Tibial artery (tissue), 4 donors: Measurements from ENCODE around the gene EOLA1.
"Not testable (repeated sequence)": the region's sequence is repeated elsewhere in the genome, so short reads cannot be mapped to it uniquely, and the experiment has no call there.

ENCODE experiments used
- DNase-seq, 2 donors: peaks; one replicate each; pipeline ENCODE4 v3.0.0-alpha.2; 2019
- H3K27ac ChIP-seq, 2 donors: fragments of 200-600 bp; sonication (generic) in 1 of 2; 1 replicate in 1 of 2; 2 replicates in 1 of 2; pipeline ENCODE4 v1.5.1; 2018 to 2019; ENCODE audit warnings: mild to moderate bottlenecking in 1 of 2
- H3K27me3 ChIP-seq, 2 donors: fragments of 200-600 bp; sonication (generic) in 1 of 2; one replicate each; pipeline versions ENCODE4 v1.5.1 to v1.6.0; 2016 to 2019
- H3K36me3 ChIP-seq, 3 donors: fragments of 200-600 bp; sonication (generic) in 2 of 3; one replicate each; pipeline ENCODE4 v1.5.1; 2016 to 2019; ENCODE audit warnings: mild to moderate bottlenecking in 2 of 3
- H3K4me1 ChIP-seq, 4 donors: fragments of 200-600 bp; sonication (generic) in 2 of 4; 1 replicate in 3 of 4; 2 replicates in 1 of 4; pipeline ENCODE4 v1.5.1; 2016 to 2019
- H3K4me3 ChIP-seq, 2 donors: fragments of 200-600 bp; sonication (generic) in 1 of 2; 1 replicate in 1 of 2; 2 replicates in 1 of 2; pipeline ENCODE4 v1.5.1; 2018 to 2019; ENCODE audit warnings: mild to moderate bottlenecking in 2 of 2
- H3K9me3 ChIP-seq, 3 donors: fragments of 200-600 bp; sonication (generic) in 1 of 3; one replicate each; pipeline ENCODE4 v1.5.1; 2016 to 2019
- intact Hi-C: fragments of 100-400 bp; cut with DNase I; formaldehyde crosslinking; loops from one replicate; pipeline ENCODE4 v1.15.0; 2023; ENCODE audit warnings: low total_unique reads
- TF ChIP-seq, protein P1 (sequence below), 2 experiments: fragments of 200-600 bp in 1 of 2; fragments of 450-650 bp in 1 of 2; IDR thresholded peaks; one replicate each; pipeline ENCODE4 v1.5.1; 2017 to 2019; ENCODE audit warnings: antibody characterized with exemption in 2 of 2, mild to moderate bottlenecking in 1 of 2, moderate library complexity in 1 of 2

EOLA1 gene

DNA sequence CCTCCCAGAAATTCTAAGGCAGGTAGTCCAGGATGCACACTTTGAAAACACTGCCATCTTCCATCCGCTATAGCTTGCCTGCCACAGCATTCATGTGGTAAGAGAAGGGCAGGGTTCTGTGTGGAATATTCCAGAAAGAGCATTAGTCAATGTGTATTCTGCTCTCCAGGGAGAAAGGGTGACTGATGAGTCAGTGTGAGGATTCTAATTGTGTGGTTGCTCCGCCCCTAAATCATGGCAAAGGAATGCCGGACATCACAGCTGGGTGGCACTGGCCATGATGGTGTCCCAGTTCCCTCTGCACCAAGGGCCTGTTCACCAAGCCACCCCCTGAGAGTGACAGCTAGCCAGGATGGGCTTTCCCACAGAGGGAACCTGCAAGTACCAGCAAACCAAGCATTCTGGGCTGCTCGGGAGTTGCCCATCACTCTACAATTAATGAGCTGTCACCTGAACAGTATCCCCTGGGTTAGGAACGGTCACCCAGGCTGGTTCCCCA is 45.2 kb upstream of the EOLA1 start:
- H3K36me3 ChIP-seq, result peaks cover 42 to 83% (median 73%) of the 10 kb centered on the region in 3 donors
- no peak overlapping the region for H3K4me3 ChIP-seq
- peaks cover 0 to 4% (median 0%) of the 10 kb centered on the region in 4 donors for H3K4me1 ChIP-seq
- H3K9me3 ChIP-seq, result no peaks in the 10 kb centered on the region
- no peaks in the 10 kb centered on the region for H3K27me3 ChIP-seq
- H3K27ac ChIP-seq, result no peak overlapping the region
- intact Hi-C loops, result no loop called here
- no peak for DNase-seq
- TF ChIP-seq, protein P1, sequence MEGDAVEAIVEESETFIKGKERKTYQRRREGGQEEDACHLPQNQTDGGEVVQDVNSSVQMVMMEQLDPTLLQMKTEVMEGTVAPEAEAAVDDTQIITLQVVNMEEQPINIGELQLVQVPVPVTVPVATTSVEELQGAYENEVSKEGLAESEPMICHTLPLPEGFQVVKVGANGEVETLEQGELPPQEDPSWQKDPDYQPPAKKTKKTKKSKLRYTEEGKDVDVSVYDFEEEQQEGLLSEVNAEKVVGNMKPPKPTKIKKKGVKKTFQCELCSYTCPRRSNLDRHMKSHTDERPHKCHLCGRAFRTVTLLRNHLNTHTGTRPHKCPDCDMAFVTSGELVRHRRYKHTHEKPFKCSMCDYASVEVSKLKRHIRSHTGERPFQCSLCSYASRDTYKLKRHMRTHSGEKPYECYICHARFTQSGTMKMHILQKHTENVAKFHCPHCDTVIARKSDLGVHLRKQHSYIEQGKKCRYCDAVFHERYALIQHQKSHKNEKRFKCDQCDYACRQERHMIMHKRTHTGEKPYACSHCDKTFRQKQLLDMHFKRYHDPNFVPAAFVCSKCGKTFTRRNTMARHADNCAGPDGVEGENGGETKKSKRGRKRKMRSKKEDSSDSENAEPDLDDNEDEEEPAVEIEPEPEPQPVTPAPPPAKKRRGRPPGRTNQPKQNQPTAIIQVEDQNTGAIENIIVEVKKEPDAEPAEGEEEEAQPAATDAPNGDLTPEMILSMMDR (IDR thresholded peaks at IDR 0.05), result no peak

DNA sequence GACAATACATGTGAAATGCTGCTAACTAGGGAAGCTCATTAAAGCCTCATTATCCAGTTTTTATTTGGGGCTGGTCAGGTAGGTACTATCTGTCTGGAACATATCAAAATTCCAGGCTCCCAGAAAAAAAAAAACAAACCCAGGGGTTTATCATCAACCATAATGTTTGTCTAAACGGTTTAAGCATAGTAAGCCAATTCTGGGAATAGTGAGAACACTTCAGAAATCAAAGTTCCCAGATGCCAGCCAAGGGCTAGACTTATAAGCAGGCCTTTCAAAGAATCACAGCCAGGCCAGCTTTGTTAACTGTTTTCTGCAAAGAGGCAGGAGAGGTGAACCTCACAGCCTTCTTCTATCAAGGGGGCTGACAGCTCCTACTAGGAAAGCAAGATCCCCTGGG is 43.8 kb upstream of the EOLA1 start:
- Histone ChIP-seq H3K27me3 (no peaks in the 10 kb centered on the region), H3K4me3 (no peak overlapping the region), H3K36me3 (peaks cover 46 to 81% (median 74%) of the 10 kb centered on the region in 3 donors), H3K9me3 (no peaks in the 10 kb centered on the region), H3K27ac (no peak overlapping the region), H3K4me1 (peaks cover 0 to 4% (median 0%) of the 10 kb centered on the region in 4 donors)
- DNase-seq, result no peak
- TF ChIP-seq, protein P1 (IDR thresholded peaks at IDR 0.05), result no peak
- intact Hi-C loops, result no loop called here

DNA sequence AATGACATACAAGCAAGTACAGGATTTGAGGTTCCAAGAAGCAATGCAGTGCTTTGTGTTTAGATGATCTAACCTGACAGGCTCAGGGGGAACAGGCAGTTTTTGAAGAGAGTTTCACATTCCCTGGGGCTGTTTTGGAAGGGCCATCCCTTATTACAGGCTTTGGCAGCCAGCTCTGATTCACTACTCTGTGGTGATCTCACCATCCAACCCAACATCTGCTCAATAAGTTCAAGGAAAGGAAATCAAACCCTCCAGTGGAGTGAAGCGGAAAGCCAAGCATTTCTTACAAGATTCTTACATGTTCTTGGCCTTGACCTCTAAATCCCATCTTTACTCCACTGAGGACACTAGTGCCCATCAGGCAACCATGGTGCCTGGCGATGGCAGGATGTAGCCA is 43.2 kb upstream of the EOLA1 start:
- H3K27me3 ChIP-seq, result no peaks in the 10 kb centered on the region
- intact Hi-C loops, result no loop called here
- TF ChIP-seq, protein P1 (IDR thresholded peaks at IDR 0.05), result no peak
- no peak overlapping the region for H3K4me3 ChIP-seq
- no peak overlapping the region for H3K27ac ChIP-seq
- no peak for DNase-seq
- H3K36me3 ChIP-seq, result peaks cover 46 to 76% (median 72%) of the 10 kb centered on the region in 3 donors
- peaks cover 0 to 8% (median 0%) of the 10 kb centered on the region in 4 donors for H3K4me1 ChIP-seq
- no peaks in the 10 kb centered on the region for H3K9me3 ChIP-seq

DNA sequence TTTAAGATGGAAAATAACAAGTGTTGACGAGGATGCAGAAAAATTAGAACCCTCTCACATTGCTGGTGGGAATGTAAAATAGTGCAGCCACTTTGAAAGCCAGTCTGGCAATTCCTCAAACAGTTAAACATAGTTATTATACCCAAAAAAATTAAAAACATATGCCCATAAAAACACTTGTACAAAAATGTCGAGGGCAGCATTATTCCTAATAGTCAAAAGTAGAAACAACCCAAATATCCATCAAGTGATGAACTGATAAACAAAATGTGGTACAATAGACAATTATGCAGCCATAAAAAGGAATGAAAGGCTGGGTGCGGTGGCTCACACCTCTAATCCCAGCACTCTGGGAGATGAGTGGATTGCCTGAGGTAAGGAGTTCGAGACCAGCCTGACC is 42.0 kb upstream of the EOLA1 start:
- no peak for DNase-seq
- Histone ChIP-seq H3K27ac (no peak overlapping the region), H3K9me3 (no peaks in the 10 kb centered on the region), H3K36me3 (peaks cover 39 to 64% (median 61%) of the 10 kb centered on the region in 3 donors), H3K4me3 (no peak overlapping the region), H3K27me3 (no peaks in the 10 kb centered on the region), H3K4me1 (peaks cover 0 to 13% (median 0%) of the 10 kb centered on the region in 4 donors)
- intact Hi-C loops, result no loop called here
- TF ChIP-seq, protein P1 (IDR thresholded peaks at IDR 0.05), result no peak

DNA sequence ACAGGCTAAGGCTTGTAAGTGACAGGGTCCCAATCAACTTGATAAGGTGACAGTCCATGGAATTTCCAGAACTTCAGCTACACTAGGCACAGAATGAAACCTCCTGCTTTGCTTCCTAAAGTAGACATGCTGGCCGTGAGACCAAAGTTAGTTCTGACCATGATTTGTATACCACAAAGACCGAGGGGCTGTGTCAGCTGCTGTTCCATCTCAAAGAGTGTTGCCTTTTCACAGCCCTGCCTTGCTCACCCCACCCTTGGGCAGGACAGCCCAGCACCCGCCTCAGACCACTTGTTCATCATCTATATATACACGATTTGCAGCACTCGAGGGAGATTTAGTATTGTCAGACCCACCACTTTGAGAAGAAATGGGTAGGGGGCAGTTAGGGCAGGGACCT is 41.0 kb upstream of the EOLA1 start:
- Histone ChIP-seq H3K4me1 (peaks cover 0 to 13% (median 0%) of the 10 kb centered on the region in 4 donors), H3K9me3 (no peaks in the 10 kb centered on the region), H3K4me3 (no peak overlapping the region), H3K27me3 (no peaks in the 10 kb centered on the region), H3K36me3 (peaks cover 32 to 54% (median 51%) of the 10 kb centered on the region in 3 donors), H3K27ac (no peak overlapping the region)
- TF ChIP-seq, protein P1 (IDR thresholded peaks at IDR 0.05), result no peak
- DNase-seq, result no peak
- intact Hi-C loops, result no loop called here

DNA sequence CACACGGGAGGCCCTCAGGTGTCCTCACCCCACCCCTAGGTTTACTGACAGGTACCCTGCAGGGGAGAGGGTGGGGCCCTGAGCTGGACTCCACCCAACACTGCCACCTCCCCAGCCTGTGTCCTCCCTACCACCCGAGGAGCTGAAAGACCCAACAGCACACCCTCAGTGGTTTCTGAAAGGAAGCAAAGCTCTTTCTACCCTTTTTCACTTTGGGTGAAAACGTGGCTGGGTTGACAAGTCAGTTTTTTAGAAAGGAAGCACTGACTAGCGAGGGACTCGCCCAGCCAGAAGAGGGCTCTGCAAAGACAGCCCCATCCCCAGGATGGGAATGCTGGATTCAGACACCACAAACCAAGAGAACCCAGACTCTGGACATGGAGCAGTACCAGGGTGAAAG is 37.9 kb upstream of the EOLA1 start:
- Histone ChIP-seq H3K36me3 (peaks cover 6 to 23% (median 22%) of the 10 kb centered on the region in 3 donors), H3K27ac (peak overlapping the region in 1 of 2 donors; percentile 28)
- H3K4me1 ChIP-seq, intact Hi-C loops, DNase-seq, H3K4me3 ChIP-seq, H3K9me3 ChIP-seq, H3K27me3 ChIP-seq: not testable (repeated sequence)

DNA sequence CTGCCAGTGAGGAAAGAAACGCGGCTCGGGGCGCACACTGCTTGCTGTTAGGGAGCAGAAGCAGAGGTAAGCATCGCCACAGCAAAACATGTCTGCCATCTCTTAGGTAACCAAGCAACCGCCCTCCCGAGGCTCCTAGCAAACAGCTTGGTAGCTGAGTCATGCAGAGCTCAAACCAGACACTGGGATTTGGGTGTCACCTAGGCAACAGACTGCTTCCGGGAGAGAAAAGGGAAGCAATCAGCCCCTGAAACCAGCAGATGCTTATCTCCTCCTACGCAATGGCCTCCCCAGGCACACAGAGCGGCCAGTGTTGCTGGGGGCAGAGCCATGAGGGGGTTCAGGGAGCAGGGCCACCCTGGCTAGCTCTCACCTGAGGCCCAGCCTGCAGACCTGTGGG is 37.4 kb upstream of the EOLA1 start:
- H3K36me3 ChIP-seq, result peaks cover 4 to 21% (median 17%) of the 10 kb centered on the region in 3 donors
- H3K4me1 ChIP-seq, H3K9me3 ChIP-seq, intact Hi-C loops, H3K27me3 ChIP-seq: not testable (repeated sequence)
- peak; percentile 45 to 69 for DNase-seq
- H3K4me3 ChIP-seq, result peak overlapping the region; percentile 76 to 83
- peak overlapping the region; percentile 93 to 95 for H3K27ac ChIP-seq
